ENCODE measurements around the gene FOLR3.

DNA sequence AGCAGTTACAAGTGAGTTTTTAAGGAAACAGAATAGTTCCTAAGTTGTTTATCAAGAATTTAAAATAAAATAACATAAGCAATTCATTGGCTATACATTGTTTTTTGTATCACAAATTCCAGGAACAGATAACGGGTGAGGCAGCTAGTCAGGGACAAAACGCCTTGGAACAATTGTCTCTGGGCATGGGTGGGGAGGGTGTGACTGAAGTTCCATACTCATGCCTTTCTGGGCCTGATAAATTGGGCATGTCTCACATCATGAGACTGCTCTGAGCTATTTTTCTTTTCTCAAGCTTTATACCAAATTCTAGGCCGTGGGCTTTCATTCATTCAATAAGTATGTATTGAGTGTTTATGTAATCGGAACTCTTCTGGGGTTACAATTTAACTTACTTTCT lies 21.6 kb downstream of the FOLR3 start:
- TF ChIP-seq, protein P1, sequence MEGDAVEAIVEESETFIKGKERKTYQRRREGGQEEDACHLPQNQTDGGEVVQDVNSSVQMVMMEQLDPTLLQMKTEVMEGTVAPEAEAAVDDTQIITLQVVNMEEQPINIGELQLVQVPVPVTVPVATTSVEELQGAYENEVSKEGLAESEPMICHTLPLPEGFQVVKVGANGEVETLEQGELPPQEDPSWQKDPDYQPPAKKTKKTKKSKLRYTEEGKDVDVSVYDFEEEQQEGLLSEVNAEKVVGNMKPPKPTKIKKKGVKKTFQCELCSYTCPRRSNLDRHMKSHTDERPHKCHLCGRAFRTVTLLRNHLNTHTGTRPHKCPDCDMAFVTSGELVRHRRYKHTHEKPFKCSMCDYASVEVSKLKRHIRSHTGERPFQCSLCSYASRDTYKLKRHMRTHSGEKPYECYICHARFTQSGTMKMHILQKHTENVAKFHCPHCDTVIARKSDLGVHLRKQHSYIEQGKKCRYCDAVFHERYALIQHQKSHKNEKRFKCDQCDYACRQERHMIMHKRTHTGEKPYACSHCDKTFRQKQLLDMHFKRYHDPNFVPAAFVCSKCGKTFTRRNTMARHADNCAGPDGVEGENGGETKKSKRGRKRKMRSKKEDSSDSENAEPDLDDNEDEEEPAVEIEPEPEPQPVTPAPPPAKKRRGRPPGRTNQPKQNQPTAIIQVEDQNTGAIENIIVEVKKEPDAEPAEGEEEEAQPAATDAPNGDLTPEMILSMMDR (IDR thresholded peaks at IDR 0.05): no peak
- TF ChIP-seq POLR2A (IDR thresholded peaks at IDR 0.05): no peak
